T-cell (primary cell): ENCODE data around the gene NUP98. TPM values are rescaled to one million over a fixed set of nuclear protein-coding genes. Genes with fewer than 3 reads are reported as not detected.

Experiments used
- ATAC-seq, 4 experiments: fragments of 200-7000 bp in 3 of 4; fragments of 150-1000 bp in 1 of 4; cut with Tn5 transposase; replicated peaks in 1 of 4; 1 replicate in 3 of 4; 2 replicates in 1 of 4; pipeline ENCODE4 v1.10.0; 2021; ENCODE audit warnings: moderate library complexity in 3 of 4, mild to moderate bottlenecking in 2 of 4, moderate number of reproducible peaks in 1 of 4
- CTCF ChIA-PET, 2 donors: fragments of 300-600 bp; sonication (Branson Sonifier 250); formaldehyde crosslinking; loops; one replicate each; lab custom pipeline; 2022; ENCODE audit warnings: antibody characterized with exemption in 2 of 2; lab: Charles Lee
- POLR2A ChIA-PET, 2 donors: fragments of 300-600 bp; sonication (Branson Sonifier 250); formaldehyde crosslinking; loops; one replicate each; lab custom pipeline; 2022; ENCODE audit warnings: antibody characterized with exemption in 2 of 2; lab: Charles Lee
- DNase-seq, 35 experiments: peaks; one replicate each; pipeline versions ENCODE4 v3.0.0 to v3.0.0-alpha.2; 2013 to 2023
- H3K27ac ChIP-seq: one replicate; pipeline ENCODE4 v1.5.1; 2013; ENCODE audit warnings: low read length
- H3K27me3 ChIP-seq, 2 experiments: replicated peaks in 1 of 2; 1 replicate in 1 of 2; 2 replicates in 1 of 2; pipeline versions ENCODE4 v1.6.1 to v1.7.0; 2013; ENCODE audit warnings: low read length in 1 of 2, mixed read lengths in 1 of 2; ENCODE audit not compliant: control insufficient read depth in 2 of 2, insufficient read depth in 2 of 2; ENCODE audit errors: extremely low read depth in 1 of 2
- H3K36me3 ChIP-seq, 2 donors: 1 replicate in 1 of 2; 2 replicates in 1 of 2; pipeline versions ENCODE4 v1.6.1 to v1.7.0; 2013; ENCODE audit warnings: low read length in 1 of 2; ENCODE audit not compliant: control insufficient read depth in 2 of 2, insufficient read depth in 1 of 2; ENCODE audit errors: extremely low read depth in 1 of 2
- H3K4me1 ChIP-seq, 2 experiments: 1 replicate in 1 of 2; 2 replicates in 1 of 2; pipeline versions ENCODE4 v1.6.1 to v1.7.0; 2013; ENCODE audit warnings: low read length in 2 of 2, mixed read lengths in 1 of 2; ENCODE audit not compliant: insufficient read depth in 2 of 2, control insufficient read depth in 1 of 2; ENCODE audit errors: extremely low read depth in 1 of 2
- H3K4me3 ChIP-seq, 2 donors: 1 replicate in 1 of 2; 2 replicates in 1 of 2; pipeline versions ENCODE4 v1.5.1 to v1.7.0; 2013; ENCODE audit warnings: mild to moderate bottlenecking in 2 of 2, low read length in 1 of 2, moderate library complexity in 1 of 2; ENCODE audit not compliant: control insufficient read depth in 1 of 2; ENCODE audit errors: extremely low read depth in 1 of 2
- H3K9me3 ChIP-seq: 2 replicates; pipeline ENCODE4 v1.7.0; 2013
- H3K27ac Mint-ChIP-seq, 2 donors: one replicate each; pipeline ENCODE4 v1.8.0; 2020 to 2021; ENCODE audit warnings: mild to moderate bottlenecking in 2 of 2, mixed read lengths in 2 of 2
- H3K27me3 Mint-ChIP-seq, 2 donors: one replicate each; pipeline ENCODE4 v1.8.0; 2021 to 2022; ENCODE audit warnings: mixed read lengths in 2 of 2
- H3K36me3 Mint-ChIP-seq: one replicate; pipeline ENCODE4 v1.8.0; 2021; ENCODE audit warnings: mixed read lengths
- H3K4me1 Mint-ChIP-seq, 3 donors: one replicate each; pipeline ENCODE4 v1.8.0; 2020 to 2022; ENCODE audit warnings: mixed read lengths in 3 of 3, mild to moderate bottlenecking in 1 of 3
- H3K4me3 Mint-ChIP-seq, 3 donors: one replicate each; pipeline ENCODE4 v1.8.0; 2020 to 2022; ENCODE audit warnings: mild to moderate bottlenecking in 3 of 3, mixed read lengths in 3 of 3, moderate library complexity in 3 of 3
- H3K9me3 Mint-ChIP-seq, 3 donors: one replicate each; pipeline ENCODE4 v1.8.0; 2020 to 2022; ENCODE audit warnings: mixed read lengths in 3 of 3
- WGBS: methylation state at CpG from one replicate; pipeline ENCODE4 v1.1.5; 2013; ENCODE audit warnings: missing lambda C conversion rate; ENCODE audit not compliant: insufficient coverage; 5-methylcytosine and 5-hydroxymethylcytosine counted together
- total RNA-seq, 35 experiments: library from RNA in 6 of 35; stranded (reverse) in 6 of 35; fragments of 120-200 nt in 1 of 35; gene quantifications; one replicate each; pipeline versions ENCODE4 v1.2.1 to v1.2.4 and lab custom pipeline; 2013 to 2026

The NUP98 gene
- total RNA-seq, 5 donors from 2014 or later (not counting 1 experiment from before 2014, with no cell fraction given), result 89.1 to 105 (median 102) TPM

- Mint-ChIP-seq H3K4me1 (no peaks in the 10 kb centered on the region), H3K36me3 (peaks cover 37% of the 10 kb centered on the region), H3K9me3 (no peaks in the 10 kb centered on the region), H3K27me3 (no peaks in the 10 kb centered on the region), H3K27ac (no peak overlapping the region), H3K4me3 (no peak overlapping the region)
- no peak overlapping the region for H3K27ac ChIP-seq
- H3K4me3 ChIP-seq, result no peak overlapping the region
- no peaks in the 10 kb centered on the region for H3K4me1 ChIP-seq
- no peaks in the 10 kb centered on the region for H3K27me3 ChIP-seq
- H3K9me3 ChIP-seq, result no peaks in the 10 kb centered on the region
- 90% methylated on average over 4 of the region's 6 CpGs for WGBS
- DNase-seq (no peak), ATAC-seq (no peak)
- peaks cover 8 to 70% of the 10 kb centered on the region in 2 donors for H3K36me3 ChIP-seq
- ChIA-PET CTCF (interaction anchor here in 1 of 2 donors (0.7 kb wide), 1 partner anchor 145 kb away, joined by 3 read pairs; no protein-coding TSS in a partner anchor), POLR2A (interaction anchor here in 1 of 2 donors (0.7 kb wide), 1 partner anchor 51 kb away, joined by 3 read pairs; no protein-coding TSS in a partner anchor)
Measured at GRCh38 chr11:3755151-3755550, 42.2 kb downstream of the NUP98 start.

DNA sequence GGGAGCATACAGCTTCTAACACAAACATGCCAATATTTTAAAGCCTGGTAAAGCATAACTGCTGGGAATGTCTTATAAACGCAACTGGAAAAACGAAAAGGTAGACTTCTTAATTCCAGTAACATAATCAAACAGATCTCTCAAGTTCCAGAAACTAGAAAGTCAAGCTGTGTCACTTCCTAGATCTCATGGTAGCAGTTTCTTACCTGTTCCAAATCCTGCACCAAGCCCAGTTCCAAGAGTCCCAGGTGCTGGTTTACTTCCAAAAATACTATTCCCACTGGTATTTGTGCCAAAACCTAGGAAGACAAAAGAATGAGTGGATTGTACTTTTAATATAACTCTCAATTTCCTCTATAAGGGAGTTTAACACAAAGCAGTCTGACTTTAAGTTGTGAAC is 44.2 kb downstream of the NUP98 start:
- Mint-ChIP-seq H3K9me3 (no peaks in the 10 kb centered on the region), H3K4me1 (no peaks in the 10 kb centered on the region), H3K36me3 (peaks cover 25% of the 10 kb centered on the region), H3K4me3 (no peak overlapping the region), H3K27ac (no peak overlapping the region), H3K27me3 (no peaks in the 10 kb centered on the region)
- no peak for DNase-seq
- H3K4me3 ChIP-seq, result no peak overlapping the region
- H3K36me3 ChIP-seq, result peaks cover 11 to 66% of the 10 kb centered on the region in 2 donors
- no peaks in the 10 kb centered on the region for H3K27me3 ChIP-seq
- WGBS, result 100% methylated on average over 1 of the region's 2 CpGs
- H3K9me3 ChIP-seq, result no peaks in the 10 kb centered on the region
- H3K4me1 ChIP-seq, result no peaks in the 10 kb centered on the region
- POLR2A ChIA-PET, result no interaction called here
- no peak overlapping the region for H3K27ac ChIP-seq
- CTCF ChIA-PET, result no interaction called here
- no peak for ATAC-seq

- H3K4me1 ChIP-seq, result no peaks in the 10 kb centered on the region
- peaks cover 13 to 75% of the 10 kb centered on the region in 2 donors for H3K36me3 ChIP-seq
- ATAC-seq (no peak), DNase-seq (no peak)
- no peak overlapping the region for H3K4me3 ChIP-seq
- H3K27me3 Mint-ChIP-seq, result no peaks in the 10 kb centered on the region
- H3K27me3 ChIP-seq, result no peaks in the 10 kb centered on the region
- no peaks in the 10 kb centered on the region for H3K9me3 Mint-ChIP-seq
- no peaks in the 10 kb centered on the region for H3K4me1 Mint-ChIP-seq
- WGBS, result 60% methylated on average over 1 of the region's 1 CpG
- H3K27ac Mint-ChIP-seq, result peak overlapping the region in 1 of 2 donors; percentile 39
- peaks cover 29% of the 10 kb centered on the region for H3K36me3 Mint-ChIP-seq
- H3K4me3 Mint-ChIP-seq, result no peak overlapping the region
- ChIA-PET CTCF (interaction anchor here in 1 of 2 donors (1.0 kb wide), 1 partner anchor 61 kb away, joined by 3 read pairs; no protein-coding TSS in a partner anchor), POLR2A (interaction anchor here in 1 of 2 donors (1.2 kb wide), 1 partner anchor 13 kb away, joined by 3 read pairs; no protein-coding TSS in a partner anchor)
- H3K27ac ChIP-seq, result no peak overlapping the region
- H3K9me3 ChIP-seq, result no peaks in the 10 kb centered on the region
Measured at GRCh38 chr11:3747704-3748103, 49.6 kb downstream of the NUP98 start.

DNA sequence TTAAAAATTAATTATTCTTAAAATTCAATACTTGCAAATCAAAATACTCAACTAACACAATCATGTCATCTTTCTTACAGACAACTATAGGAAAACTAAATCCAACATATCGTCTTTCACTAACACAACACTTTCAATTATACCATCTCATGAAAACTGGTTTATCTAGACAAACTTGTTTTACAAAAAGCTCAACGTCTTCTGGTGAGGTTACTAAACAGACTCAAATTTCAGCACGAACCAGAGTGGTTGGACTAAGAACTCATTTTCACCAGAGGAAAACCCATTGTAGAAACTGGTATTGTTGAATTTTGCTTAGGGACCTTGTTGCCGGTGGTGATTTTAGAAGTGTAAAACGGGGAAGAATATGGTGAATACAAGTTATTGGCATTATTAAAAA is 52.2 kb downstream of the NUP98 start:
- Histone ChIP-seq H3K36me3 (peaks cover 10 to 72% of the 10 kb centered on the region in 2 donors), H3K9me3 (no peaks in the 10 kb centered on the region), H3K27me3 (no peaks in the 10 kb centered on the region), H3K27ac (no peak overlapping the region), H3K4me3 (no peak overlapping the region), H3K4me1 (no peaks in the 10 kb centered on the region)
- ATAC-seq (no peak), DNase-seq (no peak)
- no peak overlapping the region for H3K4me3 Mint-ChIP-seq
- no peaks in the 10 kb centered on the region for H3K9me3 Mint-ChIP-seq
- 100% methylated on average over 3 of the region's 5 CpGs for WGBS
- H3K27me3 Mint-ChIP-seq, result no peaks in the 10 kb centered on the region
- POLR2A ChIA-PET, result no interaction called here
- H3K27ac Mint-ChIP-seq, result no peak overlapping the region
- H3K36me3 Mint-ChIP-seq, result peaks cover 37% of the 10 kb centered on the region
- CTCF ChIA-PET, result interaction anchor here in 1 of 2 donors (0.6 kb wide), 1 partner anchor 68 kb away, joined by 3 read pairs; no protein-coding TSS in a partner anchor
- H3K4me1 Mint-ChIP-seq, result no peaks in the 10 kb centered on the region

GRCh38 chr11:3738723-3739122 is 58.6 kb downstream of the NUP98 start:
- no peak overlapping the region for H3K4me3 Mint-ChIP-seq
- peaks cover 36% of the 10 kb centered on the region for H3K36me3 Mint-ChIP-seq
- H3K4me1 Mint-ChIP-seq, result peaks cover 0 to under 1% (median 0%) of the 10 kb centered on the region in 3 donors
- no peak overlapping the region for H3K27ac ChIP-seq
- no peaks in the 10 kb centered on the region for H3K4me1 ChIP-seq
- H3K36me3 ChIP-seq, result peaks cover 7 to 70% of the 10 kb centered on the region in 2 donors
- WGBS, result no CpG with 5 or more reads among the region's 1 CpG
- no peaks in the 10 kb centered on the region for H3K27me3 ChIP-seq
- no peaks in the 10 kb centered on the region for H3K27me3 Mint-ChIP-seq
- no peak for DNase-seq
- ChIA-PET CTCF (interaction anchor here in 1 of 2 donors (1.0 kb wide), 1 partner anchor 12 kb away, joined by 6 read pairs; no protein-coding TSS in a partner anchor), POLR2A (interaction anchor here in 1 of 2 donors (0.8 kb wide), 1 partner anchor 10 kb away, joined by 4 read pairs; no protein-coding TSS in a partner anchor)
- H3K9me3 ChIP-seq, result no peaks in the 10 kb centered on the region
- ATAC-seq, result no peak
- no peaks in the 10 kb centered on the region for H3K9me3 Mint-ChIP-seq
- H3K4me3 ChIP-seq, result no peak overlapping the region
- no peak overlapping the region for H3K27ac Mint-ChIP-seq

DNA sequence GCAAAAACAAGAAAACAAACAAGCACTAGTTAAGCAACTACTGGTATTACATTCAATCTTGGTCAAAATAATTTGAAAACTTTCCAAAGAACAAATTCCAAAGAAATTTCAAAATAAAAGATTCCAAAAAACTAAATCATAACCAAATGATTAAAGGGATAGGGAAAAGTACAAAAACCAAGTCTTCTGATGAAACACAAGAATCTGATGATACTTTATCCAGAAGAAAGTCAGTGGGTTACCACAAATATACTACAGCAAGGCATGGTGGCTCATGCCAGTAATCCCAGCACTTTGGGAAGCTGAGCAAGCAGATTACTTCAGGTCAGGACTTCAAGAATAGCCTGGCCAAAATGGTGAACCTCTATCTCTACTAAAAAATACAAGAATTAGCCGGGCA is 59.1 kb downstream of the NUP98 start:
- Mint-ChIP-seq H3K4me1 (peaks cover 3 to 4% (median 3%) of the 10 kb centered on the region in 3 donors), H3K4me3 (no peak overlapping the region), H3K27ac (no peak overlapping the region), H3K27me3 (no peaks in the 10 kb centered on the region), H3K9me3 (no peaks in the 10 kb centered on the region), H3K36me3 (peaks cover 40% of the 10 kb centered on the region)
- no peak overlapping the region for H3K4me3 ChIP-seq
- peaks cover 7 to 70% of the 10 kb centered on the region in 2 donors for H3K36me3 ChIP-seq
- POLR2A ChIA-PET, result interaction anchor here in 1 of 2 donors (0.8 kb wide), 1 partner anchor 10 kb away, joined by 4 read pairs; no protein-coding TSS in a partner anchor
- H3K4me1 ChIP-seq, result no peaks in the 10 kb centered on the region
- ATAC-seq (no peak), DNase-seq (no peak)
- no peak overlapping the region for H3K27ac ChIP-seq
- no CpG with 5 or more reads among the region's 1 CpG for WGBS
- CTCF ChIA-PET, result no interaction called here
- no peaks in the 10 kb centered on the region for H3K27me3 ChIP-seq
- H3K9me3 ChIP-seq, result no peaks in the 10 kb centered on the region
